ENCODE measurements around the gene AP5M1.

GRCh38 chr14:57293866-57294837 lies 25.4 kb downstream of the AP5M1 start:
- TF ChIP-seq FOXK2 (IDR thresholded peaks at IDR 0.05), result no peak
- TF ChIP-seq SP1 (IDR thresholded peaks at IDR 0.05), result no peak
- no peak for TF ChIP-seq FOXM1 (IDR thresholded peaks at IDR 0.05; ENCODE audit: borderline replicate concordance)
- TF ChIP-seq HDGF (IDR thresholded peaks at IDR 0.05; ENCODE audit: borderline replicate concordance), result no peak
- no peak for TF ChIP-seq TARDBP (IDR thresholded peaks at IDR 0.05)
- TF ChIP-seq FOXA1 (IDR thresholded peaks at IDR 0.05), result no peak
- no peak for TF ChIP-seq ZNF384 (IDR thresholded peaks at IDR 0.05)

All from HEK293T (cell line).